ENCODE data around the gene SP8.

SP8 gene

GRCh38 chr7:20799566-20800366, 13.1 kb upstream of the SP8 start:
- no peak for DNase-seq (ENCODE audit: low read depth)
- TF ChIP-seq MAX (IDR thresholded peaks at IDR 0.05; ENCODE audit: low read depth, low read length) (no peak), MYC (IDR thresholded peaks at IDR 0.05; ENCODE audit: low read depth, low read length) (no peak), CTCF (IDR thresholded peaks at IDR 0.05; ENCODE audit: low read depth, low read length) (no peak), POLR2A (IDR thresholded peaks at IDR 0.05; ENCODE audit: extremely low read depth, insufficient read length) (no peak)
- no peak overlapping the region for H3K4me3 ChIP-seq (ENCODE audit: low read depth, low read length)

- no peak overlapping the region for H3K4me3 ChIP-seq (ENCODE audit: low read depth, low read length)
- no peak for DNase-seq (ENCODE audit: low read depth)
- TF ChIP-seq CTCF (IDR thresholded peaks at IDR 0.05; ENCODE audit: low read depth, low read length) (no peak), MYC (IDR thresholded peaks at IDR 0.05; ENCODE audit: low read depth, low read length) (no peak), MAX (IDR thresholded peaks at IDR 0.05; ENCODE audit: low read depth, low read length) (no peak)
Measured at GRCh38 chr7:20798694-20799121, 12.0 kb upstream of the SP8 start.

- no peak overlapping the region for H3K4me3 ChIP-seq (ENCODE audit: low read depth, low read length)
- TF ChIP-seq MYC (IDR thresholded peaks at IDR 0.05; ENCODE audit: low read depth, low read length) (no peak), POLR2A (IDR thresholded peaks at IDR 0.05; ENCODE audit: extremely low read depth, insufficient read length) (peak; percentile 1)
- peak; percentile 66 for DNase-seq (ENCODE audit: low read depth)
Measured at GRCh38 chr7:20798081-20798693, 11.5 kb upstream of the SP8 start.

- peak overlapping the region; percentile 54 for H3K4me3 ChIP-seq (ENCODE audit: low read depth, low read length)
- TF ChIP-seq CTCF (IDR thresholded peaks at IDR 0.05; ENCODE audit: low read depth, low read length) = no peak
- TF ChIP-seq MAX (IDR thresholded peaks at IDR 0.05; ENCODE audit: low read depth, low read length) = peak; percentile 15; the same call in 1 of the 2 replicates
- TF ChIP-seq POLR2A (IDR thresholded peaks at IDR 0.05; ENCODE audit: extremely low read depth, insufficient read length) = peak; percentile 53
- TF ChIP-seq MYC (IDR thresholded peaks at IDR 0.05; ENCODE audit: low read depth, low read length) = no peak
- peak; percentile 71 for DNase-seq (ENCODE audit: low read depth)
Measured at GRCh38 chr7:20797462-20798080, 10.9 kb upstream of the SP8 start.

- TF ChIP-seq POLR2A (IDR thresholded peaks at IDR 0.05; ENCODE audit: extremely low read depth, insufficient read length) (no peak), CTCF (IDR thresholded peaks at IDR 0.05; ENCODE audit: low read depth, low read length) (no peak), MAX (IDR thresholded peaks at IDR 0.05; ENCODE audit: low read depth, low read length) (no peak), MYC (IDR thresholded peaks at IDR 0.05; ENCODE audit: low read depth, low read length) (no peak)
- H3K4me3 ChIP-seq (ENCODE audit: low read depth, low read length) = peak overlapping the region; percentile 54
- DNase-seq (ENCODE audit: low read depth) = no peak
Measured at GRCh38 chr7:20797042-20797461, 10.4 kb upstream of the SP8 start.

GRCh38 chr7:20796500-20796899, 9.8 kb upstream of the SP8 start:
- no peak overlapping the region for H3K4me3 ChIP-seq (ENCODE audit: low read depth, low read length)
- TF ChIP-seq POLR2A (IDR thresholded peaks at IDR 0.05; ENCODE audit: extremely low read depth, insufficient read length) (no peak), CTCF (IDR thresholded peaks at IDR 0.05; ENCODE audit: low read depth, low read length) (no peak), MAX (IDR thresholded peaks at IDR 0.05; ENCODE audit: low read depth, low read length) (no peak), MYC (IDR thresholded peaks at IDR 0.05; ENCODE audit: low read depth, low read length) (no peak)
- no peak for DNase-seq (ENCODE audit: low read depth)

All from NB4 (cell line).